ENCODE data around the gene NFIB. TPM values are rescaled to one million over a fixed set of nuclear protein-coding genes. Genes with fewer than 3 reads are reported as not detected.

NFIB gene
- total and polyA plus RNA-seq, 10 of the 15 experiments (the other 5 are each of a cell fraction or from before 2014, with no cell fraction given): under 0.01 to 0.19 (median 0.05) TPM; not detected in 3

DNA sequence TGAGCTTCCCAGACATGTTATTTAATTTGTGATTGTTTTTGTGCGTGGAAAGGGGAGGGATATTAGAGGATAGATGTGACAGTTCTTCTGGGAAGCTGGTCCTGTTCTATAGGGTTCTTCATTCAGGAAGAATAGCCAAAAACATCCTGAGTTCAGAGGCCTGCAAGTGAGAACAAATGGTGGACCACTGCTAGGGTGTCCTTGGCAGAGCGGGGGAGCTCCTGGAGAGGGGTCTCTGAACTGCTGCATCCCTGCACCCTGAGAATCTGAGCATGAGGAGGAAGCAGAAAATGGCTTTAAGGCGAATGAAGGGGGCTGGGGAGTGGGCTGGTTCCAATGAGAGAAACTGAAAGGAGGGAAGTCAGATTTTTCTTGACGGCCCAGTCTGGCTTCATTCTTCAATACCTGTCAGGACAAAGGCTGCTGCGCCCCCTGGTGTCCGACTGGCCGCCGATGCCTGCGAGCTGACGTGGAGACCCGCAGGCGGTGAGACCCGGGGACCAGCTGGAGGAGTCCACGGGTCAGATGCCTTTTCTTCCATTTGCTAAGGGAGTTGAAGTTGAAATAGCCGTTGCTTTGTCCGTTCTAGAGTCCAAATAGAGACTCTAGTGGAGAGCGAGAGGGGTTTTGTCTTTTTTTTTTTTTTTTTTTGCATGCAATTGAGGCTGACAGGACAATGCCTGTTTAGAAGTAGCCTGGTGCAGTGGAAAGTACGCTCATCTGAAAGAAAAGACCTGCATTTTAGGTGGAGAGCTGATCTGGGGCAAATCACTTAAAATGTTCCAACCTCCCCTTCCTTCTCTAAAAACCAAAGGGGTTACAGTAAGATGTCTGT is 39.5 kb upstream of the NFIB start (continued):
- TF ChIP-seq, protein P1, sequence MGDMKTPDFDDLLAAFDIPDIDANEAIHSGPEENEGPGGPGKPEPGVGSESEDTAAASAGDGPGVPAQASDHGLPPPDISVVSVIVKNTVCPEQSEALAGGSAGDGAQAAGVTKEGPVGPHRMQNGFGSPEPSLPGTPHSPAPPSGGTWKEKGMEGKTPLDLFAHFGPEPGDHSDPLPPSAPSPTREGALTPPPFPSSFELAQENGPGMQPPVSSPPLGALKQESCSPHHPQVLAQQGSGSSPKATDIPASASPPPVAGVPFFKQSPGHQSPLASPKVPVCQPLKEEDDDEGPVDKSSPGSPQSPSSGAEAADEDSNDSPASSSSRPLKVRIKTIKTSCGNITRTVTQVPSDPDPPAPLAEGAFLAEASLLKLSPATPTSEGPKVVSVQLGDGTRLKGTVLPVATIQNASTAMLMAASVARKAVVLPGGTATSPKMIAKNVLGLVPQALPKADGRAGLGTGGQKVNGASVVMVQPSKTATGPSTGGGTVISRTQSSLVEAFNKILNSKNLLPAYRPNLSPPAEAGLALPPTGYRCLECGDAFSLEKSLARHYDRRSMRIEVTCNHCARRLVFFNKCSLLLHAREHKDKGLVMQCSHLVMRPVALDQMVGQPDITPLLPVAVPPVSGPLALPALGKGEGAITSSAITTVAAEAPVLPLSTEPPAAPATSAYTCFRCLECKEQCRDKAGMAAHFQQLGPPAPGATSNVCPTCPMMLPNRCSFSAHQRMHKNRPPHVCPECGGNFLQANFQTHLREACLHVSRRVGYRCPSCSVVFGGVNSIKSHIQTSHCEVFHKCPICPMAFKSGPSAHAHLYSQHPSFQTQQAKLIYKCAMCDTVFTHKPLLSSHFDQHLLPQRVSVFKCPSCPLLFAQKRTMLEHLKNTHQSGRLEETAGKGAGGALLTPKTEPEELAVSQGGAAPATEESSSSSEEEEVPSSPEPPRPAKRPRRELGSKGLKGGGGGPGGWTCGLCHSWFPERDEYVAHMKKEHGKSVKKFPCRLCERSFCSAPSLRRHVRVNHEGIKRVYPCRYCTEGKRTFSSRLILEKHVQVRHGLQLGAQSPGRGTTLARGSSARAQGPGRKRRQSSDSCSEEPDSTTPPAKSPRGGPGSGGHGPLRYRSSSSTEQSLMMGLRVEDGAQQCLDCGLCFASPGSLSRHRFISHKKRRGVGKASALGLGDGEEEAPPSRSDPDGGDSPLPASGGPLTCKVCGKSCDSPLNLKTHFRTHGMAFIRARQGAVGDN (IDR thresholded peaks at IDR 0.05): no peak
- no peak for TF ChIP-seq SREBF2 (IDR thresholded peaks at IDR 0.05; ENCODE audit: low read length)
- TF ChIP-seq, protein P2, sequence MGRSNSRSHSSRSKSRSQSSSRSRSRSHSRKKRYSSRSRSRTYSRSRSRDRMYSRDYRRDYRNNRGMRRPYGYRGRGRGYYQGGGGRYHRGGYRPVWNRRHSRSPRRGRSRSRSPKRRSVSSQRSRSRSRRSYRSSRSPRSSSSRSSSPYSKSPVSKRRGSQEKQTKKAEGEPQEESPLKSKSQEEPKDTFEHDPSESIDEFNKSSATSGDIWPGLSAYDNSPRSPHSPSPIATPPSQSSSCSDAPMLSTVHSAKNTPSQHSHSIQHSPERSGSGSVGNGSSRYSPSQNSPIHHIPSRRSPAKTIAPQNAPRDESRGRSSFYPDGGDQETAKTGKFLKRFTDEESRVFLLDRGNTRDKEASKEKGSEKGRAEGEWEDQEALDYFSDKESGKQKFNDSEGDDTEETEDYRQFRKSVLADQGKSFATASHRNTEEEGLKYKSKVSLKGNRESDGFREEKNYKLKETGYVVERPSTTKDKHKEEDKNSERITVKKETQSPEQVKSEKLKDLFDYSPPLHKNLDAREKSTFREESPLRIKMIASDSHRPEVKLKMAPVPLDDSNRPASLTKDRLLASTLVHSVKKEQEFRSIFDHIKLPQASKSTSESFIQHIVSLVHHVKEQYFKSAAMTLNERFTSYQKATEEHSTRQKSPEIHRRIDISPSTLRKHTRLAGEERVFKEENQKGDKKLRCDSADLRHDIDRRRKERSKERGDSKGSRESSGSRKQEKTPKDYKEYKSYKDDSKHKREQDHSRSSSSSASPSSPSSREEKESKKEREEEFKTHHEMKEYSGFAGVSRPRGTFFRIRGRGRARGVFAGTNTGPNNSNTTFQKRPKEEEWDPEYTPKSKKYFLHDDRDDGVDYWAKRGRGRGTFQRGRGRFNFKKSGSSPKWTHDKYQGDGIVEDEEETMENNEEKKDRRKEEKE (IDR thresholded peaks at IDR 0.05): no peak
- TF ChIP-seq, protein P3, sequence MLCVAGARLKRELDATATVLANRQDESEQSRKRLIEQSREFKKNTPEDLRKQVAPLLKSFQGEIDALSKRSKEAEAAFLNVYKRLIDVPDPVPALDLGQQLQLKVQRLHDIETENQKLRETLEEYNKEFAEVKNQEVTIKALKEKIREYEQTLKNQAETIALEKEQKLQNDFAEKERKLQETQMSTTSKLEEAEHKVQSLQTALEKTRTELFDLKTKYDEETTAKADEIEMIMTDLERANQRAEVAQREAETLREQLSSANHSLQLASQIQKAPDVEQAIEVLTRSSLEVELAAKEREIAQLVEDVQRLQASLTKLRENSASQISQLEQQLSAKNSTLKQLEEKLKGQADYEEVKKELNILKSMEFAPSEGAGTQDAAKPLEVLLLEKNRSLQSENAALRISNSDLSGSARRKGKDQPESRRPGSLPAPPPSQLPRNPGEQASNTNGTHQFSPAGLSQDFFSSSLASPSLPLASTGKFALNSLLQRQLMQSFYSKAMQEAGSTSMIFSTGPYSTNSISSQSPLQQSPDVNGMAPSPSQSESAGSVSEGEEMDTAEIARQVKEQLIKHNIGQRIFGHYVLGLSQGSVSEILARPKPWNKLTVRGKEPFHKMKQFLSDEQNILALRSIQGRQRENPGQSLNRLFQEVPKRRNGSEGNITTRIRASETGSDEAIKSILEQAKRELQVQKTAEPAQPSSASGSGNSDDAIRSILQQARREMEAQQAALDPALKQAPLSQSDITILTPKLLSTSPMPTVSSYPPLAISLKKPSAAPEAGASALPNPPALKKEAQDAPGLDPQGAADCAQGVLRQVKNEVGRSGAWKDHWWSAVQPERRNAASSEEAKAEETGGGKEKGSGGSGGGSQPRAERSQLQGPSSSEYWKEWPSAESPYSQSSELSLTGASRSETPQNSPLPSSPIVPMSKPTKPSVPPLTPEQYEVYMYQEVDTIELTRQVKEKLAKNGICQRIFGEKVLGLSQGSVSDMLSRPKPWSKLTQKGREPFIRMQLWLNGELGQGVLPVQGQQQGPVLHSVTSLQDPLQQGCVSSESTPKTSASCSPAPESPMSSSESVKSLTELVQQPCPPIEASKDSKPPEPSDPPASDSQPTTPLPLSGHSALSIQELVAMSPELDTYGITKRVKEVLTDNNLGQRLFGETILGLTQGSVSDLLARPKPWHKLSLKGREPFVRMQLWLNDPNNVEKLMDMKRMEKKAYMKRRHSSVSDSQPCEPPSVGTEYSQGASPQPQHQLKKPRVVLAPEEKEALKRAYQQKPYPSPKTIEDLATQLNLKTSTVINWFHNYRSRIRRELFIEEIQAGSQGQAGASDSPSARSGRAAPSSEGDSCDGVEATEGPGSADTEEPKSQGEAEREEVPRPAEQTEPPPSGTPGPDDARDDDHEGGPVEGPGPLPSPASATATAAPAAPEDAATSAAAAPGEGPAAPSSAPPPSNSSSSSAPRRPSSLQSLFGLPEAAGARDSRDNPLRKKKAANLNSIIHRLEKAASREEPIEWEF (IDR thresholded peaks at IDR 0.05; ENCODE audit: insufficient replicate concordance, low read depth, low read length): no peak
- no peak for TF ChIP-seq ZNF207 (IDR thresholded peaks at IDR 0.05; ENCODE audit: borderline replicate concordance)
- TF ChIP-seq, protein P4, sequence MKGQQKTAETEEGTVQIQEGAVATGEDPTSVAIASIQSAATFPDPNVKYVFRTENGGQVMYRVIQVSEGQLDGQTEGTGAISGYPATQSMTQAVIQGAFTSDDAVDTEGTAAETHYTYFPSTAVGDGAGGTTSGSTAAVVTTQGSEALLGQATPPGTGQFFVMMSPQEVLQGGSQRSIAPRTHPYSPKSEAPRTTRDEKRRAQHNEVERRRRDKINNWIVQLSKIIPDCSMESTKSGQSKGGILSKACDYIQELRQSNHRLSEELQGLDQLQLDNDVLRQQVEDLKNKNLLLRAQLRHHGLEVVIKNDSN (IDR thresholded peaks at IDR 0.05; ENCODE audit: borderline replicate concordance, extremely low read length, insufficient read depth, low read depth, low read length): no peak
- no peak for TF ChIP-seq BRCA1 (IDR thresholded peaks at IDR 0.05; ENCODE audit: low read depth, low read length)
- no peak for TF ChIP-seq KDM1A (IDR thresholded peaks at IDR 0.05; ENCODE audit: borderline replicate concordance)
- TF ChIP-seq STAT1 (conservative IDR thresholded peaks at IDR 0.05): no peak
- TF ChIP-seq NFIC (IDR thresholded peaks at IDR 0.05; ENCODE audit: low read depth, low read length): no peak
- no peak for TF ChIP-seq EED (IDR thresholded peaks at IDR 0.05; ENCODE audit: low read depth)
- TF ChIP-seq ZNF274 (IDR thresholded peaks at IDR 0.05; ENCODE audit: insufficient read depth, insufficient read length): no peak
- TF ChIP-seq ETV6 (conservative IDR thresholded peaks at IDR 0.05 in 1 of 2, IDR thresholded peaks at IDR 0.05 in 1 of 2; ENCODE audit: borderline replicate concordance in 1 of 2, low read depth in 1 of 2): no peak
- no peak for TF ChIP-seq LARP7 (IDR thresholded peaks at IDR 0.05)
- no peak for TF ChIP-seq NR2C2 (IDR thresholded peaks at IDR 0.05; ENCODE audit: borderline replicate concordance, control insufficient read depth, insufficient read length, low read depth)
- TF ChIP-seq NR2C1 (IDR thresholded peaks at IDR 0.05): no peak

All from GM12878 (cell line).